GM19351 (cell line): ENCODE results near the gene LEMD2.

Experiments
- ATAC-seq: cut with Tn5 transposase; IDR thresholded peaks from one replicate; pipeline ENCODE4 v1.9.1; 2021; ENCODE audit warnings: mild to moderate bottlenecking, moderate library complexity; ENCODE audit not compliant: unreplicated experiment

Gene LEMD2

DNA sequence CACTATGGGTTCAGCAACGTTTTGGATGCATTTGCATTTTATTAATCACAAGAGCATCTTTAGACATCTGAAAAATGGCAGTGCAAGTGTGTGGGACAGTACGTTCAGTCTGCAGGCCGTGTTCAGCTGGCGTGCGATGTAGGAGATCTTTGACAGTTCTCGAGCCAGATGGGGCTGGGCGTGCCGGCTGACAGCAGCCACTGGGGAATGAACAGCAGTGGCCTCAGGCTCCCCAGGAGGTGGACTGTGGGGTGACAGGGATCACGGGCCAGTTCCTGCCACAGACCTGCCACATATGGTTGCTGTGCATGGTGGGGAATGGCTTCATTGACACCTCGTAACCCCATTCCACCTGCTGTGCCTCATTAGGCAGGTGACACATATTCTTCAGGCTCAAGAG is 31.3 kb upstream of the LEMD2 start:
- no peak for ATAC-seq

DNA sequence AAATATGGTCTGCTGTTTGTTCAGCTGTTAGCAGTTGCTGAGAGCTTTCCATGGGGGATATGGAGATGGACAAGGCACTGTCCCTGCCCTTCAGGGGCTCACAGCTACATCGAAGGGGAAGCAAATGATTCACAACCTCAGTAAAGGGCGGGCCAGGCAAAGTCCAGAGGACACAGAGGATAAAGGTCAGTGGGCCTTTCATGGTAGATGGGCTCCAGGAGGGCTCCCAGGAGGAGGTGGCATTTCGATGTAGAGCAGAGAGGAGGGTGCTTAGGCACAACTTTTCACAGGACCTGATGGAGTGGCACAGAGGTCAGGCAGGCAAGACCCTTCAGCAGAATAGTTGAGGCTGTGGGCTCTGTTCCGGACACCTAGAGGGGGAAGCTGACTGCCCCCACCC is 30.1 kb upstream of the LEMD2 start:
- ATAC-seq: no peak

DNA sequence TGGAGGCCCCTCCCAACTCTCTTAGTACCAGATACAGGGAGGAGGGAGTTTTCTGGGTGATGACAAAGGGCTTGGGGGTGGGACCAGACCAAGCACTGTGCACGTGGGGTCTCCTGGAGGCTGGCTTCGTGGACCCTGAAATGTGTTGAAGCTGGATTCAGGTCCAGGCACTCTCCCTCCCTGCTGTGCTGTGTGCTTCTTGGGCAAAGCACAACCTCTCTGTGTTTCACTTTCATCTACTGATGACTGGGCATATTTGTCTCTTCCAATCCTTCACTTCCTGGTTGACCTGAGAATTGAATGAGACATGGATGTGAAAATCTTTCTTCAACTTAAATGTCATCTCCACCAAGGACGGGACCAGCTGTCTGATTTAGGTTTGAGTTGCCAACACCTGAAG is 29.4 kb upstream of the LEMD2 start:
- no peak for ATAC-seq

DNA sequence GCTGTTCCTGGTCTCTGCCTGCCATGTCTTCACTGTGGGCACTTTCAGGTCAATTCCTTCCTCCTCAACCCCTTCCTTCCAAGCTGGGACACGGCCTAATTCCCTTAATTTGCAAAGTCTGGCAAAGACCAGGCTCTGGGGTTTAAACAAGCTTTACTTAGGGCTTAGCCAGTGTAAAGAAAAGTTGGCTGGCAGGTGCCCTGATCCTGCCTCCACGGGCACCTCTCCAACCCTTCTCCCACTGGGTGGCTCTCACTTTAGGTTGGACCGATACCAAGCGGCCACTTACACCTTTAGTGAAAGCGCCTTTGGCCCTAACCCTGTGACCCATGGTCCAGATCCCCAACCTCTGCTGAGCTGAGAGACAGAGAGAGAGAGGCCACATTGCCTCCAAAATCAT is 28.6 kb upstream of the LEMD2 start:
- ATAC-seq: no peak

DNA sequence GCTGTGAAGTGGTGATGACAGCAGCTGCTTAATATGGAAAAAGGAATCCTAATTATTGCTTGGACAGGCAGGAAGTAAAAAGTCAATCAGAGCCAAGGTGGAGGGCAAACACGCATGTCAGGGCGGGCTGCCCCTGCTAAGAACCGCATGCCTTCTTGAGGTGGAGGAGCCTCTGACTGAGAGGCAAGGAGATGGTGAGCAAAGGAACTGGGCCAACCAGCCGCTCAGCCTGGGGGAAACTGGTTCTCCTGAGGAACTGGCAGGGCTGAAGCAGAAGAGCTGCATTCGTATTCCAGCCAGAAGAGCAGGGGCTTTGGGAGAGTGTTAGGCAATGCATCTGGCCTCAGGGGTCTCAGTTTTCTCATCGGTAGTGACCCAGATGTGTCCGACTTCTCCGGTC is 28.0 kb upstream of the LEMD2 start:
- no peak for ATAC-seq

DNA sequence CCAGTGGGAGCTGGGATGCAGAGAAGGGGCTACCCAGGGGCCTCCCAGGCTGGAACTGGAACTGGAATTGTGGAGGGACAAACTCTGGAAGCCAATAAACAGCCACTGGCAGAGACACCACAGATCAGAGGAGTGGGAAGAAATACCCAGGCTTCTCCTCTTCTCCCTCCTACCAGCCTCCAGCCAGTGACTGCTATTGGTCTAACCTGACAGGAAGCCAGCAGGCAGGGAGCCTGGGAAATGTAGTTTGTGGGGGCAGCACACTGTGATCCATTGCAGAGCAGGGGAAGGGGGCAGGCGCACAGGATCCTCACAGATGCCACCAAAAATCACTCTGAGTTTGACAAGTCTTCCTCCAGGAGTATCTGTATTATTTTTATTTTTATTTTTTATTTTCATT is 26.9 kb upstream of the LEMD2 start:
- no peak for ATAC-seq

DNA sequence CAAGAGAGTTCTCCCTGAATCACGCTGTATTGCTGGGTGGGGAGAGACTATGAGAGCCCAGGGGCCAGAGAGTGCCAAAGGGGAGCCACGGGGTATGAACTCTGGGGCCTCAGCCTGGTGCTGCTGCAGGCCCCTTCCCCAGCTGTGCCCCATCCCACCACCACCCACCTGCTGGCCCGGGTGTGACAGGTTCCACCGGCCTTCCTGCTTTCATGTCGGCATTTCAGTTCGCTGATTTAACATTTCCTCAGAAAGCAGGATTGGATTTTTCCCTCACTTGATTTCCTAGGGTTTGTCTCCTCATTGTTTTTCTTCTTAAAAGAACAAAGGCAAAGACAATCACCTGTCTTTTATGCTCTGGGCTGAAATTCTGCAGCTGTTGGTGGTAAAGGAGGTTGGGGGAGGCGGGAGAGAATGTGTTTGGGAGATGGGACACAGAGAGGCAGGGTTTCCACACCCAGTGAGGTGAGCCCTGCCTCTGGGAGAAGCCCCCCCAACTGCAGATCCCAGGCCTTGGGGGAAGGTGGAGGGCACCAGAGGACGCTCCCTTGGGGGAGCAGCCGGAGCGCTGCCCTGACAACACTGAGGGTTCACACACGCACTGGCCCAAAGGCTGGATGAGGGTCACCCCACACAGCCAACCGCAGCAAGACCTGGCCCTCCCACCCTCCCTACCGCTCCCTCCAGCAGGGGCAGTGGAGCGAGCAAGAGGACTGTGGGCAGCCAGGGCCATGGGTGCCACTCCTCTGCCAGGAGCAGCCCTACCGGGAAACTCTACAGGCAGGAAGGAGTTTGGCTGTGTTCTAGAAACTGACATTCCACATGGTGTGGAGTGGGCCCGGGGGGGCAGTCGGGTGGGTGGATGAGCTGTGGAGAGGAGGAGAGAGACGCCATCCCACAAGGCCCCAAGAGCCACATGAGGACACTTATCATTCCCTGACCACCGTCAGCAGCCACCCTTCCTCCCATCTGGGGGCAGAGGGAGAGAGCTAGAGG is 25.4 kb upstream of the LEMD2 start:
- ATAC-seq: no peak

DNA sequence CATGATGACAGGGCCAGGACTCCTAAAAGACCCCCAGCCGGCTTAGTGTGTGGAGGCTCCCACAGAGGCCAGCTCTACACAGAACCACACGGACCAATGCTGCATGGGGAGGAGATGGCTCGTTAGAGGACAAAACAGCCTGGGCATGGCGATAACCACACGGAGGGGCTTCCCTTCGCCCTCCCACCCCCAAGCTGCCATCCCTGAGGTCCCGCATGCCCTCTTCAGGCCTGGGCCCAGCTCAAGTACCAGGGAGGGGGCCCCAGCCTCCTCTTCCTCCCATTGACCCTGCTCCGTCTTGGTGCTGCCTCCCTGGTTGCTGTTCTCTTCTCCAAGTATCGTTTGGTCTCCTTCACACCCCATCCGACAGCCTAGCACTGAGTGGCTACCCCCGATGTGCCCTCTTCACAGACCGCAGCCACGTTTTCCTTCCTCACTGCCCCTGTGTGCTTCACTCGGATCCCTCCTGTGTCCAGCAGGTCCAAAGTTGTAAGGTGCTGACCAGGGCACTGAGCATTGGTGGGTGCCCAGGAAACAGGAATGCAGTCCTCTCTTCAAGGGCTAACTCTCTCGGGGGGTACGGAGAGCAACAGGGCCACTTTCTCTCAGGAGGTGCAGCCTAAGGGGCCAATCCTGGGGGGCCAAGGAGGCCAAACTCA is 24.4 kb upstream of the LEMD2 start:
- ATAC-seq: no peak

DNA sequence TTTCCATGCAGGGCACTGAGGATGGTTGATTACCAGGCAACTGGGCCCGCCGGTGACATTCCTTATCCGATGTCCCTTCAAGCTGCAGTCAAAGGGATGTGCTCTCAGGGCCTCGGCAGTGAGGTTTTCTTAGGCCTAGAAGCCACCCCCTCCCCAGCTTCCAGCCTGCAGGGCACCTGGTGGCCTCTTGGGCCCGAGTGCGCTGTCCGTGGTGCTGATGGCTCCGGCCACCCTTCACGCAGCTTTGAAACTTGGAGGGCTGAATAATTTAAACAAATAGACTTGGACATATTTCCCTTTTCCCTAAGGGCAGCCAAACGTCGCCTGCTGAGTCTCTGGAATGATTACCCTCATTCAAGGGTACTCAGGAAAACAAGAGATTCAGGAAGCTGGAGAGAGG is 23.7 kb upstream of the LEMD2 start:
- no peak for ATAC-seq

DNA sequence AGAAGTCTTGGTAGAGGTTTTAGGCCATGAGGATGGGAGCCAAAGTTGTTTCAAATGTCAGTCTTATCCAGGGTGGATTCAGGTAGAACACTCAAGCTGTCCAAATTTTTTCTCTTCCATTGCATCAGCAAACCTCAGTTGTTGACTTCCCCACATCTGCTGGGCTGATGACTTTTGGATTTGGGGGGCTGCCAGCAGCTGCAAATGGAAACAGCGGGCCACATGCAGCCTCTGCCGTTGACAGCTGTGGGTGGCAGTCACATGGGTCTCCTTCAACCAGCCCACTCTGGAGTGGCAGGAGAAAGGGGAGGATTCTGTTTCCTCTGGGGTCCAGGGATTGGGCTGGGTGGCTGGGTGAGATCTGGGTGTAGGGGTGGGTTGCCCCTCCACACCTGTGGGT is 20.7 kb upstream of the LEMD2 start:
- ATAC-seq: no peak

DNA sequence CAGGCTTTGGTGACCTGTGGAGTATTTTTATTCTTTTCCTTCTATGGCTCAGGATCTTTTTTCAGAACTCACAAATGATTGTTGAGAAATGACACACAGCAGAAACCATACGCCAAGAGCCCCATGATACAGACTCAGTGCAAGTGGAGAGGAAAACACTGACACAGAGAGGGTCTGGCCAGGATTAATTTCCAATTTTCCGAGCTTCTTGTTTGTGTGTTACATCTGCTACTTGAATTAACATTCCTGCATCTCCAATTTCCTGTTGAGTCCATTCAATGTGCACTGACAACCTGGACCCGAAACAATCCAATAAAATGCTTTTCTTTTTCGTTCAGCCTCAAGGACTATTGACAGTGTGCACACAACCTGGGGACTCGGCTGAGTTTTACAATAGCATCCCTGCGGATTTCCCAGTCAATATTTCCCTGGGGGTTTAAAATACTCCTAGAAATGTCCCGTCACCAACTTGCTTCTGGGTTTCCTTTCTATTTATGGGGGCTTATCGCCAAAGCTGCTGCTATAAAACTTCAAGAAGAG is 19.8 kb upstream of the LEMD2 start:
- ATAC-seq: no peak

DNA sequence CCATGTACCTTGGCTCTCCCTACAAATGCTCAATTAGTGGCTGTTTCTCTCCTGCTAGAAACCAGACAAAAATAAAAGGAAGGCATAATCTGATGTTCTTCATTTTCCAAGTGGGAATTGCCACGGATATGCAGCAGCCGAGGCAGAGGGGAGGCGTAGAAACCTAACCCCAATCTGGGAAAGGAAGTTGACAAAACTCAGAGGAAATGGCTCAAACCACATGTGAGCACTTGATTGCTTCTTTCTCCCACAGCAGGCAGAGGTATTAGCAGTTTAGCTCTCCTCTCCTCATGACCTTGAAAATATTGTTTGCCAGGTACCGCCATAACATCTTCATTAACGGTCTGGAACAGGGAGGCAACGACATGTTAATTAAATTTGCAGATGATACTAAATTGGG is 18.7 kb upstream of the LEMD2 start:
- no peak for ATAC-seq

DNA sequence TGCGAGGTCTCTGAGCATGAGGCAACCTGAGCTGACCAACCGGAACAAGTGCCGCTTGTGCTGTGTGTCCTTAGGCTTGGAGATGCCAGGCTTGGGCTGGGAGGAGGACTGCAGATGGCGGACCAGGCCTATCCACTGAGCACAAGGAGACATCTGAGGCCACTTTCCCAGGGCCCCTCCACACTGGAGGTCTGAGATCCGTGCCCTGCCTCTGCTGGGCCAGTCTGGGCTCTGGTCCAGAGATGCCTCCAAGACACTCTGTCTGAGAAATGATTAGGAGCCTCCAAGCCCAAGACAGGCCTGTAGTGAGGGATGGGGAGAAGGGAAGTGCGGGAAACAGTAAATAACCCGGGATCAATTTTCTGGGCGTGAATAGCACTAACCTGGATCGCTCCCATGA is 17.9 kb upstream of the LEMD2 start:
- no peak for ATAC-seq

DNA sequence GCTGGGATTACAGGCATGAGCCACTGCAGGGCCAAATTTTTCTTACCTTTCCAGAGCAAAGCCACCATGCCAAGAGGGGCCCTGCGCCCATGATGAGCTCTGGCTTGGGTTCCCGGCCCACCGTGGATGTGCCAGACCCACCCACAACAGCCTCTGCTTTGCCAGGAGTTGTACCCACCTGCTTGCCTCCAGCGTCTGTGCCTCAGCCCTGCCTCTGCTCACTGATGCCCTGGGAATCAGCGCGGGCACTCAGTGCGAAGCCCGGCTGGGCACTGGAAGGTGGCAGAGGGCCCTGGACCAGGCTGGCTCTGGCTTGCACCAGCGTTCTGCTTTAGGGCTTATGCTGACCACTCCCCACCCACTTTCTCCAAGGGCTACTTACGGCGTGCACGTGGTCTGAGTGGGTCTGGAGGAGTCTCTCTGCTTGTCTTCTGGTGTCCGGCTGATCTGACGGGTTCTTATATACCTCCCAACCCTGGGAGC is 14.7 kb upstream of the LEMD2 start, which contains the start of gene MLN:
MLN (minus strand) TSS at position 433 of the 483 bp plus-strand sequence. CDS start 2,840 bp downstream, outside the sequence.
- ATAC-seq: no peak

DNA sequence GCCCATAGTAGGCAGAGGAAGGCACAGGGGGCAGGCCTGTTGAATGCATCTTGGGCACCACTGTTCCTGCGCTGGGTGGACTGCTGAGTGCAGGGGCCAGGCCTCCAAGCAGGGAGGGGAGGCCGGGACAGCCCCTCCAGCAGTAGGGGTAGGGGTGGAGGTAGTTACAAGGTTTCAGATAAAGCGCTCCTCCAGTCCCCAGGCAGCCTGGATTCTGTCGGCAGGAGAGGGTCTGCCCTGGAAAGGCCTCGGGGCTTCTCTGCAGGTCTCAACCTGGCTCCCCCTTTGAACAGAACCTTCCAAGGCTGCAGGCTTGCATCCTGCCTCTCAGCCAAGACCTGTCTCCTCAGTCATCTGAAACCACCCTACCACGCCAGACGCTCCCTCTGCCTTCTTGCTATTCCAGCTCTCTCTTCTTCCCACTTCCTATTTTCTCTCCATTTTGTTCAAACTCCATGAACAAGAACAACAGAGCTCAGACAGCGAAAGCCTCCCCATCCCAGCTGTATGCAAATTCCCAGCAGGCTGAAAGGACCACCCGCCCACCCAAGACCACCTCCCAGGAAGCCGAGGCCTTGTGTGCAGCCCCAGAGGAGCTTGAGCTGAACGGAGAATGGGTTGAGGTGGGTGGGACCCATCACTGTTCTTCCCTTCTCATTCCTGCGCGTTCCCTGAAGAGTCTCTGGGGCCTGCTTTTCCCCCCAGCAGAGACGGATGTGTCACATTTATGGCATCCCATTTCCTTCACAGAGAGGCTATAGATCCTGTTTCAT is 13.4 kb upstream of the LEMD2 start:
- no peak for ATAC-seq

DNA sequence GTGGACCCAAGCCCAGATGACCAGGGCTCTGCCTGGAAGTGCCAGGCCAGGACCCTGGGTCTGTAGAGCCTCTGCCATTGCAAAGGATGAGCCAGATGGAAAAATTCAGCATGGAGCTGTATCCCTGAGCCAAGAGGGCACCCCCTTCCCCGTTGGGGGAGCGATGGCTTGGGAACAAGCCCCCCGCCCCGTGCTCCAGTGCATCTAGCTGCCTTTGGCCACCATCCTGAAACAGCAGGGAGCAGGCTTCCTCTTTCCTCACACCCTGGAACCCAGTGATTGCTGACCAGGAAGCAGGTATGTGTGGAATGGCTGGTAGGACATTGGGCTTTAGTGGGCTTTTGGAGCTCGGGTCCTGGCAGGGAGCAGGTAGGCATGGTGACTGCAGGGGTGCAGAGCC is 12.7 kb upstream of the LEMD2 start:
- ATAC-seq: no peak

DNA sequence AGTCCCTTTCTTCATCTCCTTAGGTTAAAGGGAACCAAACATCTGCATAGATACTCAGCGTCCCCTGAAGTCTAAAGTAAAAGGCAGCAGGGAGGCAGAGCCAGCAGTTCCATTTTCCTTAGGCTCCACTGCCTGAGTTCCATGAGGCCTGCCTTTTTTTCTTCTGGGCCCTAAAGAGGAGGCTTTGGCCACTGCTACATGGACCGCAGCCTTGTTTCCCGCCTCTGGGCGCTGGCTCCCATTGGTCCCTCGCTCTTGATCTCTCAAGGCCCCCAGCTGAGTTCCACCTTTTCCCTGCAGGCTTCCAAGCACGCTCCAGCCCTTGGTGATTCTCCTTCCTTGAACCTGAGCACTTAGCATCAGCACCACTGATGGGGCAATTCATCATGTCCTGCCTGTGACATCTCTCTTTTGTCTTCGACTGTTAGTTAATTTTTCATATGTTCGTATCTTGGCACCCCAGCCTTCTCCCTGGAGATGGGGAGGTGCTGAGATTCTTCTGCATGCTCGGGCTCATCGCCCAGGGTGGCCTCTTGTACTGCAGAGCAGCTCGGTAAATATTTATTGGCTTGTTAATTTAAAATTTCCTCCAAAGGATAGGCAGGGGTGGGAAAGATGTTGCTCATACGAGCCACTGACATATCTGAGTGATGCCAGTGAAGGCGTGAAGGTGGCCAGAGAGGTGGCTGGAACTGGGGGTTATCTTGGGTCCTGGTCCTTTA is 11.5 kb upstream of the LEMD2 start:
- no peak for ATAC-seq

DNA sequence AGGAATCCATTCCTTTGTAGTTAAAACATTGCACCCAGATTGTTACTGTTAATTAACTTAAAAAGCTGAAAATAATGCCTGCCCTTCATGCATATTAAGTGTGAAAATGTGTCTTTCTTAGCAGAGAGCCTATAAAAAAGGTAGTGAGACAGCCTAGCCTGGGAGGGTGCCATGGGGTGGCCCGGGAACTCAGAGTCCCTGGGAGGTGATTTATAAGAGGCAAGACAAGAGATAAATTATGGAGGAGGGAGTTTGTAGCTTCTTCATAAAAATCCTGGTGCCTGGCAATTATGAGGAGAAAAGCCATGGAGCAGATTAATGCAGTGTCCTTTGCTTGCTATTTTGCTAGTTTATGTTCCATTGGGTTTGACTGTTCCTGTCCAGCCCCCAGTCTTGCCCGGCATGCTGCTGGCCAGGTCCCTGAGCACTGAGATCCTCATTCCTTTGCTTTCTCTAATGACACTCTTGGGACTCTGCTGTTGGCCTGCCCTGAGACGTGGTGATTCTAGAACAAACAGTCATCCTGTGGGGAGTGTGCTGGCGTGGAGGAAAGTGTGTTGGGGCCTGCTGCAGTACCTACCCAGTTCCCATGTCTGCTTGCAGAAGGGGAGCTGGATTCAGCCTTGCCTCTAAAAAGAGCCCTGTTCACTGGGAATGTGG is 10.7 kb upstream of the LEMD2 start:
- no peak for ATAC-seq

DNA sequence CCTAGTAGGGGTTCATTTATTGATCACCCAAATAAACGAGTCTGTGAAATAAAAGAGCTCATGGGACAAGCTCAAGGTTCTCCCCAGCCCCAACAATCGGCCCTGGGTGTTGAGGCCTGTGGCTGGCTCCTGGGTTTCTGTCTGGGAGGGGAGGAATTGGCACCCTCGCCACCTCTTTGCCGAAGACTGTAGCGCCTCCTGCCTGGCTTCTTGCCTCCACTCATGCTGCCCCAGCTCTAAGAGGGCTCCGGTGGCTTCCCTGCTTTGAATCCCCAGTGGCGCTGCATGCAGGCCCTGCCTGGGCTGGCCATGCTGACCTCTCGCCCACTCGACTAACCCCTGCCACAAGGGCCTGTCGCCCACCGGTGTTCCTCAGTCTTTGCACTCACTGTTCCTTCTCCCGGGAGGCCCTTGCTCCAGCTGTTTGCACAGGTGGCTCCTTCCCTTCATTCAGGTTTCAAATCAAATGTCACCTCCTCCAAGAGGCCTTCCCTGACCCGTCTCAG is 9.5 kb upstream of the LEMD2 start:
- no peak for ATAC-seq
